ENCODE measurements around the gene ENPP7. TPM values are rescaled to one million over a fixed set of nuclear protein-coding genes. Genes with fewer than 3 reads are reported as not detected.
"Not testable (repeated sequence)": the region's sequence is repeated elsewhere in the genome, so short reads cannot be mapped to it uniquely, and the experiment has no call there.

ENPP7 gene
- polyA plus RNA-seq, 3 donors = not detected

GRCh38 chr17:79769570-79770506, 39.1 kb downstream of the ENPP7 start:
- no peak overlapping the region for H3K27ac ChIP-seq (ENCODE audit: low read depth in 1 of 2, low read length in 2 of 2)
- Mint-ChIP-seq H3K4me3 (no peak overlapping the region), H3K4me1 (peaks cover 2% of the 10 kb centered on the region), H3K27ac (peak overlapping the region in 1 of 7 donors; percentile 52), H3K9me3 (peaks cover 0 to 2% (median 0%) of the 10 kb centered on the region in 7 donors), H3K27me3 (ENCODE audit: low read depth in 3 of 3) (peaks cover 17 to 52% (median 19%) of the 10 kb centered on the region in 3 donors), H3K36me3 (no peaks in the 10 kb centered on the region)
- no peak overlapping the region for H3K9ac ChIP-seq (ENCODE audit: insufficient read depth, low read length, poor library complexity, severe bottlenecking)
- intact Hi-C loops (cut with micrococcal nuclease) = no loop called here
- TF ChIP-seq, protein P1, sequence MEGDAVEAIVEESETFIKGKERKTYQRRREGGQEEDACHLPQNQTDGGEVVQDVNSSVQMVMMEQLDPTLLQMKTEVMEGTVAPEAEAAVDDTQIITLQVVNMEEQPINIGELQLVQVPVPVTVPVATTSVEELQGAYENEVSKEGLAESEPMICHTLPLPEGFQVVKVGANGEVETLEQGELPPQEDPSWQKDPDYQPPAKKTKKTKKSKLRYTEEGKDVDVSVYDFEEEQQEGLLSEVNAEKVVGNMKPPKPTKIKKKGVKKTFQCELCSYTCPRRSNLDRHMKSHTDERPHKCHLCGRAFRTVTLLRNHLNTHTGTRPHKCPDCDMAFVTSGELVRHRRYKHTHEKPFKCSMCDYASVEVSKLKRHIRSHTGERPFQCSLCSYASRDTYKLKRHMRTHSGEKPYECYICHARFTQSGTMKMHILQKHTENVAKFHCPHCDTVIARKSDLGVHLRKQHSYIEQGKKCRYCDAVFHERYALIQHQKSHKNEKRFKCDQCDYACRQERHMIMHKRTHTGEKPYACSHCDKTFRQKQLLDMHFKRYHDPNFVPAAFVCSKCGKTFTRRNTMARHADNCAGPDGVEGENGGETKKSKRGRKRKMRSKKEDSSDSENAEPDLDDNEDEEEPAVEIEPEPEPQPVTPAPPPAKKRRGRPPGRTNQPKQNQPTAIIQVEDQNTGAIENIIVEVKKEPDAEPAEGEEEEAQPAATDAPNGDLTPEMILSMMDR (IDR thresholded peaks at IDR 0.05) = no peak
- H3K4me1 ChIP-seq (ENCODE audit: control insufficient read depth in 1 of 2, insufficient read depth in 2 of 2, low read length in 2 of 2) = no peaks in the 10 kb centered on the region
- no peaks in the 10 kb centered on the region for H4K20me1 ChIP-seq (ENCODE audit: insufficient read depth, low read length)
- H3K27me3 ChIP-seq (ENCODE audit: control insufficient read depth in 2 of 2, insufficient read depth in 2 of 2, low read length in 2 of 2) = peaks cover 0 to 13% of the 10 kb centered on the region in 2 donors
- H2AFZ ChIP-seq (ENCODE audit: insufficient read depth, low read depth, low read length, poor library complexity, severe bottlenecking) = no peak overlapping the region
- no peaks in the 10 kb centered on the region for H3K79me2 ChIP-seq (ENCODE audit: insufficient read depth, low read length)
- 69% methylated on average over 18 of the region's 28 CpGs for WGBS (ENCODE audit: insufficient coverage)
- no peaks in the 10 kb centered on the region for H3K9me3 ChIP-seq (replicated peaks in 1 of 2; ENCODE audit: control insufficient read depth in 1 of 2, insufficient read depth in 1 of 2, low read length in 2 of 2)
- H3K36me3 ChIP-seq (replicated peaks in 1 of 2; ENCODE audit: control insufficient read depth in 1 of 2, insufficient read depth in 2 of 2, low read length in 2 of 2) = no peaks in the 10 kb centered on the region
- DNase-seq = no peak
- no peak overlapping the region for H3K4me2 ChIP-seq (replicated peaks; ENCODE audit: extremely low read depth, low read length, poor library complexity, severe bottlenecking)
- H3K4me3 ChIP-seq (replicated peaks in 1 of 3; ENCODE audit: low read depth in 2 of 3, low read length in 3 of 3) = no peak overlapping the region

DNA sequence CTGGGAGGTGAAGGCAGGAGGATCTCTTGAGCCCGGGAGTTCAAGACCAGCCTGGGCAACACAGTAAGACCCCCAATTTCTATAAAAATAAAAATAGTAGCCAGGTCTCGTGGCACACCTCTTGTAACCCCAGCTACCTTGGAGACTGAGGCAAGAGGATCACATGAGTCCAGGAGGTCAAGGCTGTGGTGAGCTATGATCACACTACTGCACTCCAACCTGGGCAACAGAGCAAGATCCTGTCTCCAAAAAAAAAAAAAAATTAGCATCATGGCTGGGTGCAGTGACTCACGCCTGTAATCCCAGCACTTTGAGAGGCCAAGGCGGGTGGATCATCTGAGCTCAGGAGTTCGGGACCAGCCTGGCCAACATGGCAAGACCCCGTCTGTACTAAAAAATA, 40.5 kb downstream of the ENPP7 start:
- H3K79me2 ChIP-seq (ENCODE audit: insufficient read depth, low read length) = no peaks in the 10 kb centered on the region
- WGBS (ENCODE audit: insufficient coverage) = 93% methylated on average over 5 of the region's 6 CpGs
- H3K4me1 Mint-ChIP-seq = peaks cover 2% of the 10 kb centered on the region
- H3K27ac ChIP-seq (ENCODE audit: low read depth in 1 of 2, low read length in 2 of 2) = no peak overlapping the region
- no peak overlapping the region for H2AFZ ChIP-seq (ENCODE audit: insufficient read depth, low read depth, low read length, poor library complexity, severe bottlenecking)
- H3K9ac ChIP-seq (ENCODE audit: insufficient read depth, low read length, poor library complexity, severe bottlenecking) = no peak overlapping the region
- H3K27ac Mint-ChIP-seq = no peak overlapping the region
- H3K36me3 ChIP-seq (replicated peaks in 1 of 2; ENCODE audit: control insufficient read depth in 1 of 2, insufficient read depth in 2 of 2, low read length in 2 of 2) = no peaks in the 10 kb centered on the region
- no peak overlapping the region for H3K4me2 ChIP-seq (replicated peaks; ENCODE audit: extremely low read depth, low read length, poor library complexity, severe bottlenecking)
- H3K36me3 Mint-ChIP-seq = no peaks in the 10 kb centered on the region
- H3K4me3 Mint-ChIP-seq = no peak overlapping the region
- H3K4me1 ChIP-seq (ENCODE audit: control insufficient read depth in 1 of 2, insufficient read depth in 2 of 2, low read length in 2 of 2) = no peaks in the 10 kb centered on the region
- H3K4me3 ChIP-seq (replicated peaks in 1 of 3; ENCODE audit: low read depth in 2 of 3, low read length in 3 of 3) = no peak overlapping the region
- H3K27me3 ChIP-seq (ENCODE audit: control insufficient read depth in 2 of 2, insufficient read depth in 2 of 2, low read length in 2 of 2) = peaks cover 8 to 27% of the 10 kb centered on the region in 2 donors
- H3K9me3 Mint-ChIP-seq = peaks cover 0 to 5% (median 0%) of the 10 kb centered on the region in 7 donors
- H4K20me1 ChIP-seq (ENCODE audit: insufficient read depth, low read length) = no peaks in the 10 kb centered on the region
- intact Hi-C loops (cut with micrococcal nuclease) = no loop called here
- H3K27me3 Mint-ChIP-seq (ENCODE audit: low read depth in 3 of 3) = peaks cover 27 to 66% (median 29%) of the 10 kb centered on the region in 3 donors
- TF ChIP-seq, protein P1 (IDR thresholded peaks at IDR 0.05) = no peak
- DNase-seq = no peak
- no peaks in the 10 kb centered on the region for H3K9me3 ChIP-seq (replicated peaks in 1 of 2; ENCODE audit: control insufficient read depth in 1 of 2, insufficient read depth in 1 of 2, low read length in 2 of 2)

- H3K4me3 ChIP-seq (replicated peaks in 1 of 3; ENCODE audit: low read depth in 2 of 3, low read length in 3 of 3); H3K36me3 ChIP-seq (replicated peaks in 1 of 2; ENCODE audit: control insufficient read depth in 1 of 2, insufficient read depth in 2 of 2, low read length in 2 of 2); H3K4me3 Mint-ChIP-seq; H3K9me3 ChIP-seq (replicated peaks in 1 of 2; ENCODE audit: control insufficient read depth in 1 of 2, insufficient read depth in 1 of 2, low read length in 2 of 2); H2AFZ ChIP-seq (ENCODE audit: insufficient read depth, low read depth, low read length, poor library complexity, severe bottlenecking); H3K9me3 Mint-ChIP-seq; H3K27ac Mint-ChIP-seq; DNase-seq; H3K79me2 ChIP-seq (ENCODE audit: insufficient read depth, low read length); H3K27ac ChIP-seq (ENCODE audit: low read depth in 1 of 2, low read length in 2 of 2); intact Hi-C loops (cut with micrococcal nuclease); H3K4me2 ChIP-seq (replicated peaks; ENCODE audit: extremely low read depth, low read length, poor library complexity, severe bottlenecking); H3K36me3 Mint-ChIP-seq; H3K9ac ChIP-seq (ENCODE audit: insufficient read depth, low read length, poor library complexity, severe bottlenecking); H4K20me1 ChIP-seq (ENCODE audit: insufficient read depth, low read length): not testable (repeated sequence)
- H3K27me3 Mint-ChIP-seq (ENCODE audit: low read depth in 3 of 3) = peaks cover 37 to 71% (median 42%) of the 10 kb centered on the region in 3 donors
- peaks cover 16 to 39% of the 10 kb centered on the region in 2 donors for H3K27me3 ChIP-seq (ENCODE audit: control insufficient read depth in 2 of 2, insufficient read depth in 2 of 2, low read length in 2 of 2)
- H3K4me1 Mint-ChIP-seq = peaks cover 12% of the 10 kb centered on the region
- WGBS (ENCODE audit: insufficient coverage) = no CpG with 5 or more reads among the region's 9 CpGs
- peaks cover 8 to 10% of the 10 kb centered on the region in 2 donors for H3K4me1 ChIP-seq (ENCODE audit: control insufficient read depth in 1 of 2, insufficient read depth in 2 of 2, low read length in 2 of 2)
Observed at GRCh38 chr17:79772726-79773125, 42.0 kb downstream of the ENPP7 start.
